Measurements from ENCODE around the gene GALNT5.
"Not testable (repeated sequence)": the region's sequence is repeated elsewhere in the genome, so short reads cannot be mapped to it uniquely, and the experiment has no call there.

The GALNT5 gene

GRCh38 chr2:157341381-157341780, 83.9 kb downstream of the GALNT5 start:
- H3K4me3 ChIP-seq (ENCODE audit: control insufficient read depth in 1 of 7, extremely low read depth in 1 of 7, insufficient read depth in 4 of 7, low read depth in 2 of 7, low read length in 6 of 7); H3K36me3 ChIP-seq (ENCODE audit: control insufficient read depth in 4 of 4, insufficient read depth in 4 of 4, low read length in 3 of 4); DNase-seq; POLR2A ChIA-PET; CTCF ChIA-PET; H3K4me1 ChIP-seq (ENCODE audit: control extremely low read depth in 1 of 4, control insufficient read depth in 4 of 4, insufficient read depth in 4 of 4, low read length in 3 of 4); H3K27me3 ChIP-seq (replicated peaks in 2 of 5; ENCODE audit: control insufficient read depth in 4 of 5, insufficient read depth in 5 of 5, low read length in 4 of 5); H3K27ac ChIP-seq (ENCODE audit: insufficient read depth in 1 of 2, low read depth in 1 of 2, low read length in 2 of 2, poor library complexity in 1 of 2, severe bottlenecking in 2 of 2): not testable (repeated sequence)
- H3K9me3 ChIP-seq (ENCODE audit: control extremely low read depth in 1 of 5, control insufficient read depth in 4 of 5, insufficient read depth in 2 of 5, low read depth in 1 of 5, low read length in 4 of 5): peaks cover 0 to 29% (median 16%) of the 10 kb centered on the region in 5 experiments
- 100% methylated on average over 2 of the region's 2 CpGs for WGBS (ENCODE audit: insufficient coverage)

DNA sequence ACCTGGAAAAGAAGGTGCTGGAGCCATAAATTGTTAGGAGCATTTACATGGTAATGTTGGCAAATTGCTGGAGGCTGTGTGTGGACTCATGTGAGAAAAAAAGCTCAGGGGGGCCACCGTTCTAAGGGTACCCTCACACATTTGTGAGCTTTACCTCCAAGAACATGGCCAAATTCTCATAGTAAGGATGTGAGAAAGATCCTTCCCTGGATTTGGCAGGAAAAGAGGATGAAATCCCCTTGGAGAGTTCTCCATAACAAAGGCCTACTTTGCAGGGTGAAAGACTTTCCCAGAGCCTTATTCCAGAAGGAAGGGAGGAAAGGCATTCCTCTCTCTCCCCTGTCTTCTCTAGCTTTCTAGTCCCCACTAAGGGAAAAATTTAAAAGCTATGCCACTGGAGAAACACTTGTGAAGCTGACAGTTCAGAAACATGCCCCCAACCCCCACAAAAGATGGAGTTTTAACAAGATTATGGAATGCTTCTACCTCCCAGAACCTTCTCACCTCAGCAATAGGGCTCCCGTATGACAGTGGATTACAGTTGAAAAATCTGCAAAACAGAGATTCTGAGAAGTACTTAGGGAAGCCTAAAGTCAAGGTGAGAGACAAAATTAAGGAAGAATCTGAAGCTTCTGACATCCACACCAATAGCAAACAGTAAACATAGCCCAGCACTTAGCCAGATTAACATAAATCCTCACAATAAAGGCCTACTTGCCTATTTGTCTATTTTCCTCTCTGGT, 88.3 kb downstream of the GALNT5 start:
- no peak overlapping the region for H3K27ac ChIP-seq (ENCODE audit: insufficient read depth in 1 of 2, low read depth in 1 of 2, low read length in 2 of 2, poor library complexity in 1 of 2, severe bottlenecking in 2 of 2)
- no peaks in the 10 kb centered on the region for H3K27me3 ChIP-seq (replicated peaks in 2 of 5; ENCODE audit: control insufficient read depth in 4 of 5, insufficient read depth in 5 of 5, low read length in 4 of 5)
- ChIA-PET POLR2A (no interaction called here), CTCF (interaction anchor here (0.9 to 3.2 kb wide), 3 partner anchors 10 to 18 kb away, joined by 3 to 30 read pairs (median 4); no protein-coding TSS in a partner anchor)
- H3K4me3 ChIP-seq (ENCODE audit: control insufficient read depth in 1 of 7, extremely low read depth in 1 of 7, insufficient read depth in 4 of 7, low read depth in 2 of 7, low read length in 6 of 7): no peak overlapping the region
- H3K9me3 ChIP-seq (ENCODE audit: control extremely low read depth in 1 of 5, control insufficient read depth in 4 of 5, insufficient read depth in 2 of 5, low read depth in 1 of 5, low read length in 4 of 5): peaks cover 0 to 29% (median 16%) of the 10 kb centered on the region in 5 experiments
- DNase-seq: no peak
- H3K36me3 ChIP-seq (ENCODE audit: control insufficient read depth in 4 of 4, insufficient read depth in 4 of 4, low read length in 3 of 4): peaks cover 0 to 2% (median 0%) of the 10 kb centered on the region in 4 experiments
- no peaks in the 10 kb centered on the region for H3K4me1 ChIP-seq (ENCODE audit: control extremely low read depth in 1 of 4, control insufficient read depth in 4 of 4, insufficient read depth in 4 of 4, low read length in 3 of 4)
- 100% methylated on average over 1 of the region's 2 CpGs for WGBS (ENCODE audit: insufficient coverage)

DNA sequence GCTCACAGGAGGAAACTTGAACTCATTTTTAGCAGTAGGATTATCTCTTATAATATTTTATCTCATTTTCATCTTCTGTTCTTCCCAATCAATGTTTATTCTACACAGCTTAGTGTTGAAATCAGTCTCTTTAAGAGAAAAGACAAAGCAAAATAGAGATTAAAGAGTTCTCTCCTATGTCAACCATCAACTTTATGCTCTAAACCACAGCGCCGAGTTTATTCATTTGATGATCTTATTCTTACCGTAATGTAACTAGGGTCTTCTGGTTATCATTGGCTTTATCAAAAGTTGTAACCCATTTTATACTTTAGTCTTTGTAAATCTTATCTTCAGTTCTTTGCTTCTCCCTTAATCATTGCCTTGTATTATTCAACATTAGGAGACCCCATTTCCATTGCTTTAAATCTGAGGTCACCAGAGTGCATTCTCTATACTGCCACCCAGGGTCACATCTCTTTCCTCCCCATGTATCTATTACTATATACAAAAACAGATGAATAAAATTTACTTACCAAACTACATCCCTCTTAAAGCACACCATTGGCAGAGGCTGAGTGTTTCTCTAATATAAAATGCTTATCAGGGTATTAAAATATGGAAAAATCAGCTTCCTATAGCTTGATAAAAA, 90.9 kb downstream of the GALNT5 start:
- POLR2A ChIA-PET: interaction anchor here (0.6 kb wide), 1 partner anchor 10 kb away, joined by 3 read pairs; no protein-coding TSS in a partner anchor

GRCh38 chr2:157349949-157350515, 92.5 kb downstream of the GALNT5 start:
- Histone ChIP-seq H3K36me3 (ENCODE audit: control insufficient read depth in 4 of 4, insufficient read depth in 4 of 4, low read length in 3 of 4) (no peaks in the 10 kb centered on the region), H3K27me3 (replicated peaks in 2 of 5; ENCODE audit: control insufficient read depth in 4 of 5, insufficient read depth in 5 of 5, low read length in 4 of 5) (no peaks in the 10 kb centered on the region), H3K27ac (ENCODE audit: insufficient read depth in 1 of 2, low read depth in 1 of 2, low read length in 2 of 2, poor library complexity in 1 of 2, severe bottlenecking in 2 of 2) (no peak overlapping the region), H3K9me3 (ENCODE audit: control extremely low read depth in 1 of 5, control insufficient read depth in 4 of 5, insufficient read depth in 2 of 5, low read depth in 1 of 5, low read length in 4 of 5) (peaks cover 0 to 10% (median 6%) of the 10 kb centered on the region in 5 experiments), H3K4me3 (ENCODE audit: control insufficient read depth in 1 of 7, extremely low read depth in 1 of 7, insufficient read depth in 4 of 7, low read depth in 2 of 7, low read length in 6 of 7) (no peak overlapping the region), H3K4me1 (ENCODE audit: control extremely low read depth in 1 of 4, control insufficient read depth in 4 of 4, insufficient read depth in 4 of 4, low read length in 3 of 4) (no peaks in the 10 kb centered on the region)
- DNase-seq: no peak
- 100% methylated on average over 1 of the region's 1 CpG for whole genome bisulfite sequencing (ENCODE audit: insufficient coverage)
- ChIA-PET CTCF (interaction anchor here (0.7 to 1.4 kb wide), 4 partner anchors 13 to 22 kb away, joined by 3 to 6 read pairs (median 4); no protein-coding TSS in a partner anchor), POLR2A (no interaction called here)

More for the DNA sequence above, 90.9 kb downstream of the GALNT5 start:
- H3K36me3 ChIP-seq (ENCODE audit: control insufficient read depth in 4 of 4, insufficient read depth in 4 of 4, low read length in 3 of 4): no peaks in the 10 kb centered on the region
- H3K4me1 ChIP-seq (ENCODE audit: control extremely low read depth in 1 of 4, control insufficient read depth in 4 of 4, insufficient read depth in 4 of 4, low read length in 3 of 4): no peaks in the 10 kb centered on the region
- H3K4me3 ChIP-seq (ENCODE audit: control insufficient read depth in 1 of 7, extremely low read depth in 1 of 7, insufficient read depth in 4 of 7, low read depth in 2 of 7, low read length in 6 of 7): no peak overlapping the region
- DNase-seq: no peak
- H3K27ac ChIP-seq (ENCODE audit: insufficient read depth in 1 of 2, low read depth in 1 of 2, low read length in 2 of 2, poor library complexity in 1 of 2, severe bottlenecking in 2 of 2): no peak overlapping the region
- no peaks in the 10 kb centered on the region for H3K27me3 ChIP-seq (replicated peaks in 2 of 5; ENCODE audit: control insufficient read depth in 4 of 5, insufficient read depth in 5 of 5, low read length in 4 of 5)
- H3K9me3 ChIP-seq (ENCODE audit: control extremely low read depth in 1 of 5, control insufficient read depth in 4 of 5, insufficient read depth in 2 of 5, low read depth in 1 of 5, low read length in 4 of 5): peaks cover 0 to 18% (median 8%) of the 10 kb centered on the region in 5 experiments
- CTCF ChIA-PET: interaction anchor here (0.8 to 1.3 kb wide), 2 partner anchors 21 to 245 kb away, joined by 3 to 4 read pairs; no protein-coding TSS in a partner anchor
- WGBS (ENCODE audit: insufficient coverage): no CpG with 5 or more reads among the region's 3 CpGs

GRCh38 chr2:157355618-157356017, 98.1 kb downstream of the GALNT5 start:
- Histone ChIP-seq H3K27ac (ENCODE audit: insufficient read depth in 1 of 2, low read depth in 1 of 2, low read length in 2 of 2, poor library complexity in 1 of 2, severe bottlenecking in 2 of 2) (no peak overlapping the region), H3K27me3 (replicated peaks in 2 of 5; ENCODE audit: control insufficient read depth in 4 of 5, insufficient read depth in 5 of 5, low read length in 4 of 5) (no peaks in the 10 kb centered on the region), H3K36me3 (ENCODE audit: control insufficient read depth in 4 of 4, insufficient read depth in 4 of 4, low read length in 3 of 4) (no peaks in the 10 kb centered on the region), H3K4me3 (ENCODE audit: control insufficient read depth in 1 of 7, extremely low read depth in 1 of 7, insufficient read depth in 4 of 7, low read depth in 2 of 7, low read length in 6 of 7) (no peak overlapping the region), H3K4me1 (ENCODE audit: control extremely low read depth in 1 of 4, control insufficient read depth in 4 of 4, insufficient read depth in 4 of 4, low read length in 3 of 4) (no peaks in the 10 kb centered on the region), H3K9me3 (ENCODE audit: control extremely low read depth in 1 of 5, control insufficient read depth in 4 of 5, insufficient read depth in 2 of 5, low read depth in 1 of 5, low read length in 4 of 5) (no peaks in the 10 kb centered on the region)
- ChIA-PET POLR2A (no interaction called here), CTCF (interaction anchor here (1.1 to 1.9 kb wide), 2 partner anchors 20 to 23 kb away, joined by 3 to 8 read pairs; no protein-coding TSS in a partner anchor)
- no peak for DNase-seq
- WGBS (ENCODE audit: insufficient coverage): no CpG with 5 or more reads among the region's 1 CpG

- Histone ChIP-seq H3K4me3 (ENCODE audit: control insufficient read depth in 1 of 7, extremely low read depth in 1 of 7, insufficient read depth in 4 of 7, low read depth in 2 of 7, low read length in 6 of 7) (no peak overlapping the region), H3K4me1 (ENCODE audit: control extremely low read depth in 1 of 4, control insufficient read depth in 4 of 4, insufficient read depth in 4 of 4, low read length in 3 of 4) (peaks cover 0 to 13% (median 5%) of the 10 kb centered on the region in 4 experiments), H3K9me3 (ENCODE audit: control extremely low read depth in 1 of 5, control insufficient read depth in 4 of 5, insufficient read depth in 2 of 5, low read depth in 1 of 5, low read length in 4 of 5) (peaks cover 0 to 13% (median 8%) of the 10 kb centered on the region in 5 experiments), H3K27me3 (replicated peaks in 2 of 5; ENCODE audit: control insufficient read depth in 4 of 5, insufficient read depth in 5 of 5, low read length in 4 of 5) (no peaks in the 10 kb centered on the region), H3K27ac (ENCODE audit: insufficient read depth in 1 of 2, low read depth in 1 of 2, low read length in 2 of 2, poor library complexity in 1 of 2, severe bottlenecking in 2 of 2) (no peak overlapping the region), H3K36me3 (ENCODE audit: control insufficient read depth in 4 of 4, insufficient read depth in 4 of 4, low read length in 3 of 4) (peaks cover 0 to 3% (median 0%) of the 10 kb centered on the region in 4 experiments)
- POLR2A ChIA-PET: no interaction called here
- CTCF ChIA-PET: no interaction called here
- no peak for DNase-seq
- no CpG with 5 or more reads among the region's 2 CpGs for WGBS (ENCODE audit: insufficient coverage)
Measured at GRCh38 chr2:157359628-157360027, 102.1 kb downstream of the GALNT5 start.

DNA sequence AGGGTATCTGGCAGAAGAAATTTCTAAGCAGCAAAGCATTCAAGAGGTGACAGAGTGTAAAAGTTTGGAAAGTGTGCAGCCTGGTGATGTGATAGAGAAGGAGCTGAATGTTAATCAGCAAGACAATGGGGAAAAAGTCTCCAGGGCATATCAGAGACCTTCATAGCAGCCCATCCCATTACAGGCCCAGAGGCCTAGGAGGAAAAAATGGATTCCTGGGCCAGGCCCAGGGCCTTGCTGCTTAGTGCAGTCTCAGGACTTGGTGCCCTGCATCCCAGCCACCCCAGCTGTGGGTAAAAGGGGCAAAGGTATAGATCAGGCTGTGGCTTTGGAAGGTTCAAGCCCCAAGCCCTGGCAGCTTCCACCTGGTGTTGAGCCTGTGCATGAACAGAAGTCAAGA, 104.0 kb downstream of the GALNT5 start:
- CTCF ChIA-PET: no interaction called here
- Histone ChIP-seq H3K9me3 (ENCODE audit: control extremely low read depth in 1 of 5, control insufficient read depth in 4 of 5, insufficient read depth in 2 of 5, low read depth in 1 of 5, low read length in 4 of 5) (peaks cover 0 to 13% (median 8%) of the 10 kb centered on the region in 5 experiments), H3K27ac (ENCODE audit: insufficient read depth in 1 of 2, low read depth in 1 of 2, low read length in 2 of 2, poor library complexity in 1 of 2, severe bottlenecking in 2 of 2) (no peak overlapping the region), H3K27me3 (replicated peaks in 2 of 5; ENCODE audit: control insufficient read depth in 4 of 5, insufficient read depth in 5 of 5, low read length in 4 of 5) (no peaks in the 10 kb centered on the region), H3K4me3 (ENCODE audit: control insufficient read depth in 1 of 7, extremely low read depth in 1 of 7, insufficient read depth in 4 of 7, low read depth in 2 of 7, low read length in 6 of 7) (no peak overlapping the region), H3K4me1 (ENCODE audit: control extremely low read depth in 1 of 4, control insufficient read depth in 4 of 4, insufficient read depth in 4 of 4, low read length in 3 of 4) (peaks cover 0 to 18% (median 5%) of the 10 kb centered on the region in 4 experiments), H3K36me3 (ENCODE audit: control insufficient read depth in 4 of 4, insufficient read depth in 4 of 4, low read length in 3 of 4) (peaks cover 0 to 3% (median 0%) of the 10 kb centered on the region in 4 experiments)
- no peak for DNase-seq
- POLR2A ChIA-PET: no interaction called here
